Keratinocyte (primary cell): ENCODE measurements around the gene RFTN1. TPM values are rescaled to one million over a fixed set of nuclear protein-coding genes. Genes with fewer than 3 reads are reported as not detected.

Source experiments
- DNase-seq: peaks from one replicate; pipeline ENCODE4 v3.0.0-alpha.2; 2011; ENCODE audit warnings: low read depth, missing footprints, low spot score
- FAIRE-seq: peaks from 2 replicates; lab custom pipeline; 2011; peaks lifted over from hg19 to GRCh38; lab: Jason Lieb, UNC
- H2AFZ ChIP-seq: 2 replicates; pipeline ENCODE4 v1.6.0; 2012; ENCODE audit warnings: low read length, control low read depth, inconsistent platforms; ENCODE audit not compliant: control insufficient read depth
- H3K27ac ChIP-seq: 2 replicates; pipeline ENCODE4 v1.5.1; 2011; ENCODE audit warnings: low read length; ENCODE audit not compliant: control insufficient read depth, insufficient read depth
- H3K27me3 ChIP-seq: 3 replicates; pipeline ENCODE4 v1.6.0; 2011; ENCODE audit warnings: low read length; ENCODE audit not compliant: control insufficient read depth, insufficient read depth; ENCODE audit errors: extremely low read depth
- H3K36me3 ChIP-seq, 2 experiments: 2 replicates in 1 of 2; 3 replicates in 1 of 2; pipeline ENCODE4 v1.5.1; 2011; ENCODE audit warnings: low read length in 2 of 2, mild to moderate bottlenecking in 1 of 2; ENCODE audit not compliant: control insufficient read depth in 2 of 2, insufficient read depth in 2 of 2; ENCODE audit errors: extremely low read depth in 1 of 2
- H3K4me1 ChIP-seq: 3 replicates; pipeline ENCODE4 v1.5.1; 2011; ENCODE audit warnings: low read length; ENCODE audit not compliant: control insufficient read depth, insufficient read depth; ENCODE audit errors: extremely low read depth
- H3K4me2 ChIP-seq: 3 replicates; pipeline ENCODE4 v1.6.0; 2011; ENCODE audit warnings: low read depth, low read length; ENCODE audit not compliant: control insufficient read depth, insufficient read depth; ENCODE audit errors: extremely low read depth
- H3K4me3 ChIP-seq, 3 experiments: fragments of 200-600 bp in 1 of 3; sonication (generic) in 1 of 3; 2 replicates in 2 of 3; 3 replicates in 1 of 3; pipeline ENCODE4 v1.5.1; 2011 to 2016; ENCODE audit warnings: low read length in 3 of 3, mild to moderate bottlenecking in 3 of 3, control low read depth in 2 of 3, inconsistent platforms in 1 of 3, low read depth in 1 of 3, mixed read lengths in 1 of 3, mixed run types in 1 of 3, moderate library complexity in 1 of 3; ENCODE audit not compliant: control insufficient read depth in 2 of 3, insufficient read depth in 2 of 3; ENCODE audit errors: extremely low read depth in 1 of 3
- H3K79me2 ChIP-seq: 2 replicates; pipeline ENCODE4 v1.6.0; 2012; ENCODE audit warnings: low read length; ENCODE audit not compliant: control insufficient read depth, insufficient read depth
- H3K9ac ChIP-seq: 3 replicates; pipeline ENCODE4 v1.6.0; 2011; ENCODE audit warnings: low read length; ENCODE audit not compliant: control insufficient read depth, insufficient read depth; ENCODE audit errors: extremely low read depth
- H3K9me1 ChIP-seq: 3 replicates; pipeline ENCODE4 v1.6.0; 2011; ENCODE audit warnings: low read length; ENCODE audit not compliant: control insufficient read depth, insufficient read depth; ENCODE audit errors: extremely low read depth
- H3K9me3 ChIP-seq: 2 replicates; pipeline ENCODE4 v1.5.1; 2012; ENCODE audit warnings: low read depth, low read length; ENCODE audit not compliant: control insufficient read depth
- H4K20me1 ChIP-seq: 3 replicates; pipeline ENCODE4 v1.6.0; 2011; ENCODE audit warnings: low read length; ENCODE audit not compliant: control insufficient read depth, insufficient read depth; ENCODE audit errors: extremely low read depth
- EZH2 ChIP-seq: IDR thresholded peaks from one replicate; pipeline ENCODE4 v1.6.1; 2012; ENCODE audit warnings: inconsistent platforms, mild to moderate bottlenecking, low read length, moderate library complexity
- dilution Hi-C: fragments of 300-500 bp; cut with MboI; formaldehyde crosslinking; loops from one replicate; pipeline ENCODE4 v1.7.0; 2020; ENCODE audit warnings: low sequenced_read_pairs; ENCODE audit not compliant: extremely low pct_ligation_motif_present
- polyA plus RNA-seq, 5 experiments: library from polyadenylated mRNA; depleted of rRNA in 3 of 5; stranded (reverse) in 3 of 5; stranded (forward) in 1 of 5; unstranded in 1 of 5; fragments of >200 nt; gene quantifications; 1 replicate in 1 of 5; 2 replicates in 3 of 5; 3 replicates in 1 of 5; pipeline versions ENCODE4 v1.2.1 to v1.2.3, GENCODE V29; 2011 to 2012; ENCODE audit warnings: missing spikeins in 2 of 5, low read depth in 1 of 5, low replicate concordance in 1 of 5
- TF ChIP-seq, protein P1 (sequence below), 3 experiments: IDR thresholded peaks in 1 of 3; conservative IDR thresholded peaks in 1 of 3; optimal IDR thresholded peaks in 1 of 3; 2 replicates in 2 of 3; 3 replicates in 1 of 3; pipeline versions ENCODE3 to v1.5.1; 2011; ENCODE audit warnings: low read length in 3 of 3, mild to moderate bottlenecking in 3 of 3, moderate library complexity in 2 of 3, control low read depth in 1 of 3, inconsistent platforms in 1 of 3; ENCODE audit not compliant: insufficient read depth in 2 of 3; ENCODE audit errors: extremely low read depth in 1 of 3

The RFTN1 gene
- polyA plus RNA-seq, 1 donor (not counting 4 experiments of a cell fraction or from before 2014, with no cell fraction given), result 18.0 TPM

DNA sequence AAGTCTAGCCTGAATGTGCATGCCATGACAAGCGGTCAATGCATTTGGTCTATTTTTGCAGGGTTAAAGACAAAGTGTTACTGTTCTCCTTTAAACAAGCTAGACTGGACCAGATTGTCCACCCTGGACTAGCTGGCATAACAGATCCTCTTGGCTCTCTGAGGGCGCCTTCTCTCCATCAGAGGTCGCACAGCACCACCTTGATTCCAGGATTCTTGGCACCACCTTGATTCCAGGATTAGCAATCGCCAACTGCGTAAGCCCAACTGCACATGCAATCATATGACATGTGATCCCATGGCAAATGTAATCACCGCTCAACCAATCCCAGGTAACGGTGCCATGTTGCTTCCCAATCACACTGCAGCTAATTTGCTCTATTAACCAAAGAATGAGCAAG, 149.9 kb downstream of the RFTN1 start:
- Histone ChIP-seq H3K27me3 (no peaks in the 10 kb centered on the region), H3K27ac (no peak overlapping the region), H4K20me1 (no peaks in the 10 kb centered on the region), H3K4me3 (no peak overlapping the region), H3K4me1 (no peaks in the 10 kb centered on the region), H3K36me3 (peaks cover 0 to 4% of the 10 kb centered on the region in 2 experiments), H3K4me2 (no peak overlapping the region), H3K9ac (no peak overlapping the region), H3K9me1 (no peaks in the 10 kb centered on the region), H3K9me3 (no peaks in the 10 kb centered on the region), H2AFZ (no peak overlapping the region), H3K79me2 (no peaks in the 10 kb centered on the region)
- DNase-seq (no peak), FAIRE-seq (no peak)
- TF ChIP-seq EZH2, result no peak
- TF ChIP-seq, protein P1, sequence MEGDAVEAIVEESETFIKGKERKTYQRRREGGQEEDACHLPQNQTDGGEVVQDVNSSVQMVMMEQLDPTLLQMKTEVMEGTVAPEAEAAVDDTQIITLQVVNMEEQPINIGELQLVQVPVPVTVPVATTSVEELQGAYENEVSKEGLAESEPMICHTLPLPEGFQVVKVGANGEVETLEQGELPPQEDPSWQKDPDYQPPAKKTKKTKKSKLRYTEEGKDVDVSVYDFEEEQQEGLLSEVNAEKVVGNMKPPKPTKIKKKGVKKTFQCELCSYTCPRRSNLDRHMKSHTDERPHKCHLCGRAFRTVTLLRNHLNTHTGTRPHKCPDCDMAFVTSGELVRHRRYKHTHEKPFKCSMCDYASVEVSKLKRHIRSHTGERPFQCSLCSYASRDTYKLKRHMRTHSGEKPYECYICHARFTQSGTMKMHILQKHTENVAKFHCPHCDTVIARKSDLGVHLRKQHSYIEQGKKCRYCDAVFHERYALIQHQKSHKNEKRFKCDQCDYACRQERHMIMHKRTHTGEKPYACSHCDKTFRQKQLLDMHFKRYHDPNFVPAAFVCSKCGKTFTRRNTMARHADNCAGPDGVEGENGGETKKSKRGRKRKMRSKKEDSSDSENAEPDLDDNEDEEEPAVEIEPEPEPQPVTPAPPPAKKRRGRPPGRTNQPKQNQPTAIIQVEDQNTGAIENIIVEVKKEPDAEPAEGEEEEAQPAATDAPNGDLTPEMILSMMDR (optimal IDR thresholded peaks at IDR 0.05 in 1 of 3, IDR thresholded peaks at IDR 0.05 in 1 of 3, conservative IDR thresholded peaks at IDR 0.05 in 1 of 3; ENCODE audit: extremely low read depth in 1 of 3, insufficient read depth in 2 of 3, low read length in 3 of 3), result no peak
- dilution Hi-C loops, result no loop called here

DNA sequence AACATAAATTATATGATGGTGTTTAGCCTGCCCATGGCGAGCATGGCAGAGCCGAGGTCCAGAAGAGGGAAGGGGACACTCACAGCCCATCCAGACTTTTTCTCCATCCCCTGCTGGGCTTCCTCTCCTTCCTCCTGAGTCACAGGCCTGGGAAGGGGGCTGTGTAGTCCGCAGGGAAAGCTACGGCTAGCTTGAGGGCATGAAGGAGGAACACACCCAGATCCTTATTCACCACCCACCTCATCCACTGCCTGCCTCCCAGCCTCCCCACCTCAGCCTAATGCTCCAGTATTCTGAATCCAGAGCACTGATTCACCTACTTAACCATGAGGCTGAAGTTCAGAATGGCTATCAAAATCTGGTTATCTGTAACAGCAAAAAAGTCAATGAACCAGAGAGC, 150.7 kb downstream of the RFTN1 start:
- no peak for TF ChIP-seq EZH2
- TF ChIP-seq, protein P1 (optimal IDR thresholded peaks at IDR 0.05 in 1 of 3, IDR thresholded peaks at IDR 0.05 in 1 of 3, conservative IDR thresholded peaks at IDR 0.05 in 1 of 3; ENCODE audit: extremely low read depth in 1 of 3, insufficient read depth in 2 of 3, low read length in 3 of 3), result no peak
- H3K36me3 ChIP-seq, result peaks cover 0 to 4% of the 10 kb centered on the region in 2 experiments
- H3K79me2 ChIP-seq, result no peaks in the 10 kb centered on the region
- H3K27ac ChIP-seq, result no peak overlapping the region
- H4K20me1 ChIP-seq, result no peaks in the 10 kb centered on the region
- no peaks in the 10 kb centered on the region for H3K4me1 ChIP-seq
- H3K9ac ChIP-seq, result no peak overlapping the region
- H3K4me3 ChIP-seq, result no peak overlapping the region
- H3K4me2 ChIP-seq, result no peak overlapping the region
- DNase-seq (no peak), FAIRE-seq (no peak)
- no peak overlapping the region for H2AFZ ChIP-seq
- H3K9me1 ChIP-seq, result no peaks in the 10 kb centered on the region
- no peaks in the 10 kb centered on the region for H3K27me3 ChIP-seq
- dilution Hi-C loops, result no loop called here
- H3K9me3 ChIP-seq, result no peaks in the 10 kb centered on the region
